Fibroblast of peridontal ligament (primary cell): ENCODE results near the gene MTNR1A.

Experiments used
- DNase-seq: peaks from one replicate; pipeline ENCODE4 v3.0.0-alpha.2; 2010; ENCODE audit errors: extremely low read depth

The MTNR1A gene

DNA sequence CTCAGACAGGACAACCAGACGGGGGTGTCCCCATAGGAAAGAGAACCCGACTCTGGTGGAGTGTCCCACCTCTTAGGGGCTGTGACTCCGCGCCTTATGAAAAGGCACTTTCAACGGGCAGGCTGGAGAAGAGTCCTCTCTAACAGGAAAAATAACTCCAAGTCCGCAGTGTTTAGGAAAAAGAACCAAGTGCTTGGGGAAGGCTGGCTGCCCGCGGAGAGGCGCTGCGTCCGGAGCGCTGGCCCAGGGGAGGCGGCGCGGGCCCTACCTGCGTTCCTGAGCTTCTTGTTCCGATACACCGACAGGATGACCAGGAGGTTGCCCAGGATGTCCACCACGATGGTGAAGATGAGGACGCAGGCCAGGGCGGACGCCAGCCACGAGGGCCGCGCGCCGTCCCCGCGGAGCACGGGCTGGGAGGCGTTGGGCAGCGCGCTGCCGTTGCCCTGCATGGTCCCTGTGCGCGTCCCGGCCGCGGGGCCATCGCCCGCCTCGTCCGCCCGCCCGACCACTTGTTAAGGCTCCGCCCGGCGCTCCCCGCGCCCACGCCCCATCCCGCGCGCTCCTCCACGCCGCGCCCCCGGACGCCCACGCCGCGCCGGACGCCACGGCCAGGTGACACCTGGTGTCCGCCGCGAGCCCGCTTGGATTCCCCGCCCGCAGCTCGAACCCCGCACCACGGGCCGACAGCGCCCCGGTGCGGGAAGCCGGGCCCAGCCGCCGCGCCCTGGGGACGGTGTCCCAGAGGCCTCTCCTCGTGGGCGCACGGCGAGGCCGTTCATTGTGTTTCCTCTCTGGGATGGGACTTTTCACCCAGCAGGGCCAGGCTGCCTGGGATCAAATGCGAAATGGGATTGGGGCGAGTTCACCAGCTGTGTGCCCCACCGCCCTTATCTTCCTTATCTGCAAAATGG lies at the start of gene MTNR1A:
Gene MTNR1A, minus strand, starts transcription at position 654 of the 914 bp plus-strand sequence. Its CDS starts 202 bp downstream, at position 452.
- DNase-seq, result no peak

DNA sequence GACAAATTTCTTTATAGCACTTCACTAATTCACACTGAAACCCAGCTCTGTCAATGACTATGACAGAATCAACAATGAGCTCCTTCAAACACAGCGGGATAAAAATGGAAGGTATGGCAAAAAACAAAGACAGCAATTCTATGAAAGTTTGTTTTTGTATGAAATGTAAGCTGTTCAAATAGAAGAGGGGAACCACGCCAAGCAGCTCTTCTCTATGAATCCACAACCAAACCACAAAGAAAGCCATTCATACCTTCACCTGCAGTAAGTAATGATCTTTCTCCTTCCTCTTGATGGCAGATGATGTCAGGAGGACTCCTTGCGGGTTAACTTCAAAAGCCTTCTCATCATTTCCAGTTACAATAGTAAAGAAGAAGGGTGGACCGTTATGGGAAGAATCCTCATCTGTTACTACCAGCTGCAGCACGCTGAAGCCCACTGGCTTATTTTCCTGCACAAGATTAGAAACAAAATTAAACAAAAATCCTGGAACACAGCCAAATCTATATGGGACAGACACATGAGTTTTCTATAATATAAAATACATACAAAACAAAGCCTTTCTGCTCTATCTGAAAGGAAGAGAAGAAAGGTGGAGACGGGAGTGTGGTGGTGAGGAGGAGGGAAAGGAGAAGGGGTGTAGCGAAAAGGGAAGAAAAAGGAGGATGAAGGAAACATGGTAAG lies 48.9 kb upstream of the MTNR1A start:
- DNase-seq, result no peak

- DNase-seq, result no peak
Observed at GRCh38 chr4:186602978-186603377, 47.6 kb upstream of the MTNR1A start.

GRCh38 chr4:186599483-186599882 lies 44.1 kb upstream of the MTNR1A start:
- no peak for DNase-seq

DNA sequence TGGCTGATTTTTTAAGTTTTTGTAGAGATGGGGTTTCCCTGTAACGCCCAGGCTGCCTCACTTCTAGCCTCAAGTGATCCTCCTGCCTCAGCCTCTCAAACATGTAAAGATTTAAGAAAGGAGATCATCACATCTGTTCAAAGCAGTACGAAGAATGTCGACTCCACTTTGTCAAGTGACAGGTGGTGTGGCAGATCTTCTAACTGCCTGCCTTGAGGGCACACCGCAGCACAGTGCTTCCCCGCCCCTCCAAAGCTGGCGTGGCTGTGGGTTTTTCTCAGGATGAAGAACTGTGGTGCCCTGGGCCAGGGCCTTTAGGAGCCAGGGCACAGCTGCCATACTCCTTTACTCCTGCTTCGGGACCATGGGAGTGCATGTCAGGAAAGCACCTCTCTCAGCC lies 43.3 kb upstream of the MTNR1A start:
- no peak for DNase-seq

GRCh38 chr4:186596850-186597390 lies 41.6 kb upstream of the MTNR1A start:
- no peak for DNase-seq

- DNase-seq, result no peak
Observed at GRCh38 chr4:186596346-186596745, 41.0 kb upstream of the MTNR1A start.

- no peak for DNase-seq
Observed at GRCh38 chr4:186593587-186593973, 38.2 kb upstream of the MTNR1A start.

DNA sequence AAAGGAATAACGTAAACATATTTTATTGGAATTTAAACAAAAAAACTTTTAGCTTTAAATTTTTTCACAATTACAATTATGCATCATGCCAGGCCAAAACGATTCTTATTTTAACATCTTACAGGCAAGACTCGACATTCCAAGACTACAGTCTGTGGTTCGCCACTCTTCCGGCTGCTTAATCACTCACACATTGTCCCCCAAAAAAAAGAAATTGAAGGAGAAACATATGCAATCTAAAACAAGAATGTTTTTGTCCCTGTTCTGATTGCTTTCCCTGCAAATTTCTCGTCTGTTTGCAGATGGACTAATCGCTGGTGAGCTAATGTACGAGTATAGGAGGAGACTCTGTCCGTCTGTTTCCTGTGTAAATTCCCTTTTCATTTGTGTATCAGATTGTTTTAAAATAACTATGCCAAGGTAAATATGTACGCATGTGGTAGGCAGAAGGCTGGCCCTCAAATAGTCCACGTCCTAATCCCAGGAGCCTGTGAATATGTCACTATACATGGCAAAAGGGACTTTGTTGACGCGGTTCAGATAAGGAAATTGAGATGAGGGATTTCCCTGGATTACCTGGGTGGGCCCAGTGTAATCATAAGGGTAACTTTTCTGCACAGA lies 37.7 kb upstream of the MTNR1A start:
- DNase-seq, result peak; percentile 19

GRCh38 chr4:186592445-186592844 lies 37.1 kb upstream of the MTNR1A start:
- DNase-seq, result no peak

DNA sequence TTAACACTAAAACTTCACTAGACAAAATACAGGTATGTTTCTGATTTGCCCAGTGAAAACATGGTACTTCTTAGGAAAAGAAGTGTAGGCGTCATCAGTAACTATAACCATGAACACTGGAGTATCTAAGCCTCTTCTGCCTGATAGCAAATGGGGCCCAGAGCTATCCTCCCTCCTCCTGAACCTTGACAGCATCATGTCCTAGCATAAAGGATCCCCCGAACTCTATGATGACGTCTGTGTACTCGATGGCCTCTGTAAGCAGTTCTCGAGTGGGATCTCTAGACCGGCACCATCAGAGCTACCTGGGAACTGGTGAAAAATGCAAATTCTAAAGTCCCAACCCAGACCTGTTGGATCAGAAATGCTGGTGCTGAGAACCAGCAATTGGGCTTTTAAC lies 36.3 kb upstream of the MTNR1A start:
- DNase-seq, result no peak

- DNase-seq, result no peak
Observed at GRCh38 chr4:186588503-186588902, 33.1 kb upstream of the MTNR1A start.

DNA sequence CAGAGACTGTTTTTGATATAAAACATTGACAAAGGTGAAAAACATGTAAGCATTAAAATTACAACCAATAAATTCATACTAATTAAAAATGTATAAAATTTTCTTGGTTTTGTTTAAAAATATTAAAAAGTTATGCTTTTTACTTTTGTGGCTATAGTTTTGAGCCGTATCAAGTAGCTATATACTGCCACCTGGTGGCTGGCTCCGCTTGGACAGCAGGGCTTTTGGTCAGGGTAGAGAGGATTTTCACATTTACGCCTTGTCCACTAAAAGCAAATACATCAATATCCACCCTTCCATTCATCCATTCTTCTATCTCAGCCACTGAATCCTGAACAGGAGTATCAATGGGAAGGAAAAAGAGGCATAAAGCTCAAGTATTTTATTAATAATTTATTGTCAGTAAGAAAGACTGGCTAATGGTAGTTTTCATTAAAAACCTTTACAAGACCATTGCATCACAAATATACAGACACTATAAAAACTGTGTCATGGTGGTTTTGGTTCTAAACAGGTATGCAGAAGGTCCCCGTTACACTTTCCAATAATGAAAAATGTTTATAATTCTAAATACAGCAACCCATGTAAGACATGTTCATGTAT lies 32.1 kb upstream of the MTNR1A start:
- peak; percentile 78 for DNase-seq

GRCh38 chr4:186586205-186586604 lies 30.8 kb upstream of the MTNR1A start:
- DNase-seq, result no peak

DNA sequence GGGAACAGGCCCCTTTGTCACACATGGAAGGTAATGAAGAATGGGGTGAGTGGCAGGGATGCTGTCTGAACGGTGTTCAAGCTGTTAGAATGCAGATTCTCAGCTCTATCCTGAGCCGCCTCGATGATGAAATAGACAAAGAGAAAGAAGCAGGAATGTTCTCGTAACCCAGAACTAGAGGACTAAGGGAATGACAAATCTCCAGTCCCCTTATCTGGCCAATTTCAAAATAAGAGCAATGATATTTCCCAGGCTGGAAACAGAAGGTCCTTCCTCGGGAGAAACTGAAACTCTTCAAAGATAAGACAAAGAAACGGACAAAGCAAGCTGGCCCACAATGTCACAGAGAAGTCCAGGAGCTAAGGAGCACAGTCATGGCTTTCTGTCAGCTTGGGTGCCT lies 29.5 kb upstream of the MTNR1A start:
- DNase-seq, result no peak

DNA sequence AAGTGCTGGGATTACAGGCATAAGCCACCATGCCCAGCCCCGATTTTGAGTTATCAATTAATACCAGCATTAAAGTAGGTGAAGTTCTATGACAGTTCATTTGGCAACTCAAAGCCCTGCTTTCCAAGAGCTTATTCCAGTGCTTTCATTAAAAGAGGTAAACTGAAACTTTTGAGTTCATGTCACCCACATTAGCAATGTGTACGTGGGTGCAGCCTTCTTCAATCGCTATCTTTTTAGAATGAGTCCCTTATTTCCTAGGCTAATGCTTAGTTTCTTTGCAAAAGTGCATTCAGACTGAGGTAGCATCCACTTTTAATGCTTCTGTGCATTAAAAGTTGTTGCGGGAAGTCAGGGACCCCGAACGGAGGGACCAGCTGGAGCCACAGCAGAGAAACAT lies 26.1 kb upstream of the MTNR1A start:
- no peak for DNase-seq

DNA sequence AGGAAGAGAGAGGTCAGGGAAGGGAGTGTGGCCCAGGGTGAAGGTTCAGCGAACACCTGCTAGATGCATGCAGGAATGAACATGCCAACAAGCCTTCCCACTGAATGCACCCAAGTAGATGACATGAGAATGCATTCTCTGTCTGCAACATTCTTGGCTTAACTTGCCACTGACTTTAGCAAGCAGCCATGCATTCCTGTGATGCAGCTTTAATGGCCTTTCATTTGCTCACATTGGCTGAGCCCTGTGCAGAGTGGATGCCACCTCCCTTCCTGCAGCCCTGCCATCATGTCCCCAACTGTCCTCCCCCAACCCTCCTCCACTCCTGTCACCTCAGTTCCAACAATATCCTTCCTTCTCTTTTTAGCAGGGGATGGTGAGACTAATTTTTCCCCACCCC lies 25.3 kb upstream of the MTNR1A start:
- no peak for DNase-seq

GRCh38 chr4:186570193-186570996 lies 15.0 kb upstream of the MTNR1A start:
- peak; percentile 56 for DNase-seq

- no peak for DNase-seq
Observed at GRCh38 chr4:186569533-186570192, 14.3 kb upstream of the MTNR1A start.

DNA sequence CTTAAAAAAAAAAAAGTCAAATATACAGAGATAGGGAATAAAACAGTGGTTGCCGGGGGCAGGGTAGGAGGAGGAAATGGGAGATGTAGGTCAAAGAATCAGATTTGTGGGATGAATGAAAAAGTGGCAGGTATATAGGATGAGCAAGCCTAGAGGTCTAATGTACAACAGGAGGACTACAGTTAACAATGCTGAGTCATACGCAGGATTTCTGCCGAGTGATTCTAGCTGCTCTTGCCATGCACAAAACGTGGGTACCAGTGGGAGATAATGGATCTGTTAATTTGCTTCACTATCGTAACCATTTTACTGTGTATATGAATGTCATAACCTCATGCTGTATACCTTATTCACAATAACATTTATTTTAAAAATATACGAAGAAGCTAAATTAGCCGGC lies 10.7 kb upstream of the MTNR1A start:
- DNase-seq, result no peak

GRCh38 chr4:186563761-186564160 lies 8.4 kb upstream of the MTNR1A start:
- DNase-seq, result no peak
